Measurements from ENCODE around the gene KIRREL3.

The KIRREL3 gene

DNA sequence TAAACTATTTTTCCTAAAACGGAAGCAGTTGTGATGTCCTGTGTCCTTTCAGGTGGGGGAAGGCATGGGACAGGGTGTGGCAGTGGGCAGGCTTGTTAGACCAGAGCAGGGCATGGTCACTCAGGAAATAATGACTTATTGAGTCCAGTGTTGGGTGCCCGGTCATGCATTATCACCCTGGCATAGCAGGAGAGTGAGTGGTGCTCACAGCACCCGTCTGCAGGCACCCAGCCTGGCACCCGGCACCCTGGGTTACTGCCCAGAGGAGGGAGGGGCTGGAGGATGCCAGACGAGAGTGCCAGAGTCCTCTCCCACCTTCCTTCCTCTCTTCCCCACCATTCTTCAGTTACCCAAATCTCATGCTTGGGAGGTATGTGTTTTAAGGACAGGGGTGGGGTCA, 586.0 kb downstream of the KIRREL3 start:
- H3K27ac ChIP-seq (replicated peaks) = no peak overlapping the region
- TF ChIP-seq, protein P1, sequence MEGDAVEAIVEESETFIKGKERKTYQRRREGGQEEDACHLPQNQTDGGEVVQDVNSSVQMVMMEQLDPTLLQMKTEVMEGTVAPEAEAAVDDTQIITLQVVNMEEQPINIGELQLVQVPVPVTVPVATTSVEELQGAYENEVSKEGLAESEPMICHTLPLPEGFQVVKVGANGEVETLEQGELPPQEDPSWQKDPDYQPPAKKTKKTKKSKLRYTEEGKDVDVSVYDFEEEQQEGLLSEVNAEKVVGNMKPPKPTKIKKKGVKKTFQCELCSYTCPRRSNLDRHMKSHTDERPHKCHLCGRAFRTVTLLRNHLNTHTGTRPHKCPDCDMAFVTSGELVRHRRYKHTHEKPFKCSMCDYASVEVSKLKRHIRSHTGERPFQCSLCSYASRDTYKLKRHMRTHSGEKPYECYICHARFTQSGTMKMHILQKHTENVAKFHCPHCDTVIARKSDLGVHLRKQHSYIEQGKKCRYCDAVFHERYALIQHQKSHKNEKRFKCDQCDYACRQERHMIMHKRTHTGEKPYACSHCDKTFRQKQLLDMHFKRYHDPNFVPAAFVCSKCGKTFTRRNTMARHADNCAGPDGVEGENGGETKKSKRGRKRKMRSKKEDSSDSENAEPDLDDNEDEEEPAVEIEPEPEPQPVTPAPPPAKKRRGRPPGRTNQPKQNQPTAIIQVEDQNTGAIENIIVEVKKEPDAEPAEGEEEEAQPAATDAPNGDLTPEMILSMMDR (IDR thresholded peaks at IDR 0.05; ENCODE audit: insufficient read depth, low read length) = no peak
- TF ChIP-seq POLR2AphosphoS5 (IDR thresholded peaks at IDR 0.05; ENCODE audit: low read depth) (no peak), GABPA (IDR thresholded peaks at IDR 0.05; ENCODE audit: low read depth) (no peak), SPI1 (IDR thresholded peaks at IDR 0.05; ENCODE audit: borderline replicate concordance, low read depth) (no peak)
- TF ChIP-seq, protein P2, sequence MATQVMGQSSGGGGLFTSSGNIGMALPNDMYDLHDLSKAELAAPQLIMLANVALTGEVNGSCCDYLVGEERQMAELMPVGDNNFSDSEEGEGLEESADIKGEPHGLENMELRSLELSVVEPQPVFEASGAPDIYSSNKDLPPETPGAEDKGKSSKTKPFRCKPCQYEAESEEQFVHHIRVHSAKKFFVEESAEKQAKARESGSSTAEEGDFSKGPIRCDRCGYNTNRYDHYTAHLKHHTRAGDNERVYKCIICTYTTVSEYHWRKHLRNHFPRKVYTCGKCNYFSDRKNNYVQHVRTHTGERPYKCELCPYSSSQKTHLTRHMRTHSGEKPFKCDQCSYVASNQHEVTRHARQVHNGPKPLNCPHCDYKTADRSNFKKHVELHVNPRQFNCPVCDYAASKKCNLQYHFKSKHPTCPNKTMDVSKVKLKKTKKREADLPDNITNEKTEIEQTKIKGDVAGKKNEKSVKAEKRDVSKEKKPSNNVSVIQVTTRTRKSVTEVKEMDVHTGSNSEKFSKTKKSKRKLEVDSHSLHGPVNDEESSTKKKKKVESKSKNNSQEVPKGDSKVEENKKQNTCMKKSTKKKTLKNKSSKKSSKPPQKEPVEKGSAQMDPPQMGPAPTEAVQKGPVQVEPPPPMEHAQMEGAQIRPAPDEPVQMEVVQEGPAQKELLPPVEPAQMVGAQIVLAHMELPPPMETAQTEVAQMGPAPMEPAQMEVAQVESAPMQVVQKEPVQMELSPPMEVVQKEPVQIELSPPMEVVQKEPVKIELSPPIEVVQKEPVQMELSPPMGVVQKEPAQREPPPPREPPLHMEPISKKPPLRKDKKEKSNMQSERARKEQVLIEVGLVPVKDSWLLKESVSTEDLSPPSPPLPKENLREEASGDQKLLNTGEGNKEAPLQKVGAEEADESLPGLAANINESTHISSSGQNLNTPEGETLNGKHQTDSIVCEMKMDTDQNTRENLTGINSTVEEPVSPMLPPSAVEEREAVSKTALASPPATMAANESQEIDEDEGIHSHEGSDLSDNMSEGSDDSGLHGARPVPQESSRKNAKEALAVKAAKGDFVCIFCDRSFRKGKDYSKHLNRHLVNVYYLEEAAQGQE (IDR thresholded peaks at IDR 0.05; ENCODE audit: insufficient replicate concordance, low read depth) = no peak
- DNase-seq (ENCODE audit: low read depth in 1 of 2, low spot score in 1 of 2) = no peak

DNA sequence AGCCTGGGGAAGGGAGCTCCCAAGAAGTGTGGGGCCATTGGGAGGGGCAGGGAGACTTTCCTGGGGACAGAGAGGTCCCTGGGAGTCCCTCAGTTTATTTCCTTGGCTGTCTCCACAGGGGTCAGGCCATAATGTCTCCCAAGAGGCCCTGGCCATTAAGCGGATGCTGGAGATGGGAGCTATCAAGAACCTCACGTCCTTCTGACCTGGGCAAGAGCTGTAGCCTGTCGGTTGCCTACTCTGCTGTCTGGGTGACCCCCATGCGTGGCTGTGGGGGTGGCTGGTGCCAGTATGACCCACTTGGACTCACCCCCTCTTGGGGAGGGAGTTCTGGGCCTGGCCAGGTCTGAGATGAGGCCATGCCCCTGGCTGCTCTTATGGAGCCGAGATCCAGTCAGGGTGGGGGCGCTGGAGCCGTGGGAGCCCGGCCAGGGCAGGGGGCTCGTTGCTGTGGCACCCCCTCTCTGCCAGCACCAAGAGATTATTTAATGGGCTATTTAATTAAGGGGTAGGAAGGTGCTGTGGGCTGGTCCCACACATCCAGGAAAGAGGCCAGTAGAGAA, 586.6 kb downstream of the KIRREL3 start:
- Histone ChIP-seq H3K27me3 (ENCODE audit: insufficient read depth, poor library complexity, severe bottlenecking) (no peaks in the 10 kb centered on the region), H3K27ac (replicated peaks) (no peak overlapping the region), H3K4me3 (replicated peaks; ENCODE audit: insufficient read depth, low read length) (no peak overlapping the region)
- TF ChIP-seq, protein P1 (IDR thresholded peaks at IDR 0.05; ENCODE audit: insufficient read depth, low read length) = no peak
- TF ChIP-seq POLR2AphosphoS5 (IDR thresholded peaks at IDR 0.05; ENCODE audit: low read depth) (no peak), SPI1 (IDR thresholded peaks at IDR 0.05; ENCODE audit: borderline replicate concordance, low read depth) (no peak), GABPA (IDR thresholded peaks at IDR 0.05; ENCODE audit: low read depth) (no peak)
- TF ChIP-seq, protein P2 (IDR thresholded peaks at IDR 0.05; ENCODE audit: insufficient replicate concordance, low read depth) = no peak
- no peak for DNase-seq (ENCODE audit: low read depth in 1 of 2, low spot score in 1 of 2)

More for the DNA sequence above, 586.0 kb downstream of the KIRREL3 start:
- no peaks in the 10 kb centered on the region for H3K27me3 ChIP-seq (ENCODE audit: insufficient read depth, poor library complexity, severe bottlenecking)
- no peak overlapping the region for H3K4me3 ChIP-seq (replicated peaks; ENCODE audit: insufficient read depth, low read length)

DNA sequence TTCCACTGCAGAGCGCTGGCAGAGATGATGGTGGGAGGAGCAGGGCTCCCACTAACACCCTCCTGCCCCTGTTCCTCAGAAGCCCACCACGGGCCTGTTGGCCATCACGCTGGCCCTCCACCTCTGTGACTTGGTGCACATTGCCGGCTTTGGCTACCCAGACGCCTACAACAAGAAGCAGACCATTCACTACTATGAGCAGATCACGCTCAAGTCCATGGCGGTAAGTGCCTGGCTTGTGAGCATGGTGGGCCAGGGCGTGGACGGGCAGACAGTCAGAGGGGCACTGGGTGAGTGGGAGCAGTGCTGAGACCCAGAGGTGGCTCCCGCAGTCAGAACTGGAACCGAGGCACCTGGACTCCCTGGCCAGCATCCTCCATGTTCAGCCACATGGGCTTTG, 587.1 kb downstream of the KIRREL3 start:
- no peak for DNase-seq (ENCODE audit: low read depth in 1 of 2, low spot score in 1 of 2)
- Histone ChIP-seq H3K27ac (replicated peaks) (no peak overlapping the region), H3K27me3 (ENCODE audit: insufficient read depth, poor library complexity, severe bottlenecking) (no peaks in the 10 kb centered on the region), H3K4me3 (replicated peaks; ENCODE audit: insufficient read depth, low read length) (no peak overlapping the region)
- TF ChIP-seq, protein P1 (IDR thresholded peaks at IDR 0.05; ENCODE audit: insufficient read depth, low read length) = no peak
- TF ChIP-seq POLR2AphosphoS5 (IDR thresholded peaks at IDR 0.05; ENCODE audit: low read depth) = 0 out of 2 replicates have a peak, but pooled peaks have one; percentile 4

DNA sequence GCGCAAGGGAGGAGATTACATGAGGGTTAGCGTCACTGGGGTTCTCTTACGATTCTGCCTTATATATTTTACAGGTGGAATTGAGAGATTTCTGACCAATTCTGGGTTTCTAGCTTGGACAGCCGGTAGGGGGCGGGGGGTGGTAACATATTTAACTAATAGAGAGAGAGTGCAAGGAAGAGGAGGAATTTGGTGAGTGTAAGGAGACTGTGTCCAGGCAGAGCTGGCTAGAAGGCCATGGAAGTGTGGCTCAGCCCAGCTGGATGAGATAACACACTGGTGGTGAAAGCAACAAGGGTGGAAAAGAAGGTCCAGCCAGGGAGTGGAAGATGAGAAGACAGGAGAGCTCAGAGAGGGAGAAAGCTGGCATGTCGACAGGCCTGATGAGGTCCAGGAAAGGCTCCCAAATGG, 588.6 kb downstream of the KIRREL3 start:
- no peak overlapping the region for H3K27ac ChIP-seq (replicated peaks)
- no peak overlapping the region for H3K4me3 ChIP-seq (replicated peaks; ENCODE audit: insufficient read depth, low read length)
- no peak for DNase-seq (ENCODE audit: low read depth in 1 of 2, low spot score in 1 of 2)
- TF ChIP-seq SPI1 (IDR thresholded peaks at IDR 0.05; ENCODE audit: borderline replicate concordance, low read depth) = no peak
- TF ChIP-seq GABPA (IDR thresholded peaks at IDR 0.05; ENCODE audit: low read depth) = no peak
- TF ChIP-seq, protein P1 (IDR thresholded peaks at IDR 0.05; ENCODE audit: insufficient read depth, low read length) = no peak
- TF ChIP-seq, protein P2 (IDR thresholded peaks at IDR 0.05; ENCODE audit: insufficient replicate concordance, low read depth) = no peak
- TF ChIP-seq POLR2AphosphoS5 (IDR thresholded peaks at IDR 0.05; ENCODE audit: low read depth) = no peak
- no peaks in the 10 kb centered on the region for H3K27me3 ChIP-seq (ENCODE audit: insufficient read depth, poor library complexity, severe bottlenecking)

All from HL-60 (cell line).